Hematopoietic multipotent progenitor cell treated with erythropoietin and hydrocortisone succinate and interleukin-3 and kit ligand, for 8 days (in vitro differentiated cells): ENCODE measurements around the gene ITGB1.

Experiments used
- DNase-seq: peaks from one replicate; pipeline ENCODE4 v3.0.0-alpha.2; 2015

ITGB1 gene

GRCh38 chr10:32878646-32879045, 79.4 kb downstream of the ITGB1 start:
- DNase-seq, result no peak

- no peak for DNase-seq
Measured at GRCh38 chr10:32877915-32878314, 80.1 kb downstream of the ITGB1 start.

- no peak for DNase-seq
Measured at GRCh38 chr10:32865170-32865569, 92.9 kb downstream of the ITGB1 start.

- DNase-seq, result no peak
Measured at GRCh38 chr10:32854435-32854834, 103.6 kb downstream of the ITGB1 start.

- no peak for DNase-seq
Measured at GRCh38 chr10:32851301-32851700, 106.7 kb downstream of the ITGB1 start.
